T follicular helper cell (primary cell): Measurements from ENCODE around the gene NAGPA.
A peak's percentile ranks its signal among the peaks of the same experiment; 100 is the strongest.
"Not testable (repeated sequence)": the region's sequence is repeated elsewhere in the genome, so short reads cannot be mapped to it uniquely, and the experiment has no call there.

Source experiments
- DNase-seq: peaks from one replicate; pipeline ENCODE4 v3.0.0-alpha.2; 2020; ENCODE audit warnings: low read depth
- total RNA-seq, 2 experiments: gene quantifications; one replicate each; lab custom pipeline; 2026; lab: John Stamatoyannopoulos, UW

Gene NAGPA
- total RNA-seq: 20.2 to 47.0 reads per million in 2 experiments

- DNase-seq: peak; percentile 78
These were observed at the start of gene NAGPA for GRCh38 chr16:5033256-5034166. NAGPA (minus strand) TSS chr16:5033935; CDS start chr16:5033914, 21 bp downstream.

GRCh38 chr16:5080996-5081395, 47.3 kb upstream of the NAGPA start:
- not testable (repeated sequence) for DNase-seq

GRCh38 chr16:5080461-5080860, 46.7 kb upstream of the NAGPA start:
- not testable (repeated sequence) for DNase-seq

GRCh38 chr16:5078626-5079025, 44.9 kb upstream of the NAGPA start:
- no peak for DNase-seq

- DNase-seq: no peak
These were observed 43.6 kb upstream of the NAGPA start for GRCh38 chr16:5077304-5077703.

GRCh38 chr16:5075637-5076036, 41.9 kb upstream of the NAGPA start:
- no peak for DNase-seq

- DNase-seq: not testable (repeated sequence)
These were observed 40.0 kb upstream of the NAGPA start for GRCh38 chr16:5073771-5074170.

GRCh38 chr16:5073279-5073629, 39.5 kb upstream of the NAGPA start:
- DNase-seq: no peak

- DNase-seq: no peak
These were observed 38.9 kb upstream of the NAGPA start for GRCh38 chr16:5072334-5073278.

GRCh38 chr16:5071681-5072333, 38.1 kb upstream of the NAGPA start, which contains the start of gene ALG1:
ALG1 (plus strand) TSS chr16:5071843; CDS start chr16:5071850, 7 bp downstream.
- peak; percentile 84 for DNase-seq

- DNase-seq: no peak
These were observed 37.6 kb upstream of the NAGPA start for GRCh38 chr16:5071341-5071680.

- no peak for DNase-seq
These were observed 36.9 kb upstream of the NAGPA start for GRCh38 chr16:5070431-5071186.

GRCh38 chr16:5069854-5070253, 36.1 kb upstream of the NAGPA start:
- no peak for DNase-seq

- no peak for DNase-seq
These were observed 35.3 kb upstream of the NAGPA start for GRCh38 chr16:5069048-5069447.

- DNase-seq: no peak
These were observed 32.8 kb upstream of the NAGPA start for GRCh38 chr16:5066511-5066910.

GRCh38 chr16:5065813-5066212, 32.1 kb upstream of the NAGPA start, which contains the start of gene C16orf89:
C16orf89 (minus strand) TSS chr16:5065956; CDS start chr16:5065908, 48 bp downstream.
- no peak for DNase-seq

- no peak for DNase-seq
These were observed 31.6 kb upstream of the NAGPA start for GRCh38 chr16:5065326-5065725.

- DNase-seq: no peak
These were observed 31.2 kb upstream of the NAGPA start for GRCh38 chr16:5064915-5065314.

GRCh38 chr16:5062790-5063765, 29.3 kb upstream of the NAGPA start:
- DNase-seq: no peak

- no peak for DNase-seq
These were observed 28.3 kb upstream of the NAGPA start for GRCh38 chr16:5062051-5062450.
